Endometrial microvascular endothelial cells (primary cell): Measurements from ENCODE around the gene HK1. TPM values are rescaled to one million over a fixed set of nuclear protein-coding genes. Genes with fewer than 3 reads are reported as not detected.

Source experiments
- in situ Hi-C: cut with HindIII; loops from 2 replicates; pipeline ENCODE4 v1.10.0; 2017; ENCODE audit warnings: low sequenced_read_pairs, low pct_unique_long_range_greater_than_20kb; ENCODE audit errors: inconsistent ontology term
- total RNA-seq: library from RNA; depleted of rRNA; stranded (reverse); fragments of >200 nt; gene quantifications from one replicate; pipeline ENCODE4 v1.2.3, GENCODE V29; 2015; ENCODE audit errors: inconsistent ontology term

Gene HK1
- 128 TPM for total RNA-seq

DNA sequence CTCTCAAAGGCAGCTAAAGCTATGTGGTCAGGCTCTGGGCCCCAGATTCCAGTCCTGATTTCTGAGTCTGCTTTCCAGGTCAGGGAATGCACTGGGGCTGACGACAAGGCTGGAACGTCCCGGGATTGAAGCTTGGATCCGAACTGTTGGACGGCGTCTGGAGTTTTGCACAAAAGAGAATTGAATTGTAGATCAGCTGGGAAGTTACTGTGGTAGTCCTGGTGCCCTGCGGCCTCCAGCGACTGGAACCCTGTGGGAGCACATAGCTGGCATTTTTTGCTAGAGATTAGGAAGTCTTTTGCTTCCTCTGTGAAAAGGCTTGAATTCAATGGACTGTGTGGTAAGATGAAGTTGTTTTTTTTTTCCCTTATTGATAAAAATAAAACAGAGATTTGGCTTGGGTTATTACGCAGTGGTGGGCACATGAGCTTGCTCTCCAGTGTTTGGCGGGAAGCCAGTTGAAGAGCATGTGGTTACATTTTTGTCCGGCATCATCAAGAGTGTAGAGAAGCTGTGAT lies at the start of gene HK1:
HK1 (plus strand) TSS at position 51 of the 518 bp plus-strand sequence.
- in situ Hi-C loops: no loop called here

DNA sequence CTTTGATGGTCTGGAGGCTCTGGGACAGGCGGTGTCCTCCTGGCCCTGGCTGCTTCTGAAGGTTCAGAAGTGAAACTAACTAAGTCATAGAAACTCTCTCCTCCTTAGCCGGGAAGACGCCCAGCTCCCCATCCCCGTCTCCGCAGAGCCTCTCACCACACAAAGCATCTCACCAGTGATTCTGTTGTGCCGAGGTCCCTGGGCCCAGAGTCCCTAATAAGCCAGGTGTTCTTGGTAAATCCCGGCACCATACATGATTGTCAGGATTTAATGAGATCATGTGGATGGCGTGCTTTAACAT lies 48.7 kb upstream of the HK1 start:
- in situ Hi-C loops: no loop called here

DNA sequence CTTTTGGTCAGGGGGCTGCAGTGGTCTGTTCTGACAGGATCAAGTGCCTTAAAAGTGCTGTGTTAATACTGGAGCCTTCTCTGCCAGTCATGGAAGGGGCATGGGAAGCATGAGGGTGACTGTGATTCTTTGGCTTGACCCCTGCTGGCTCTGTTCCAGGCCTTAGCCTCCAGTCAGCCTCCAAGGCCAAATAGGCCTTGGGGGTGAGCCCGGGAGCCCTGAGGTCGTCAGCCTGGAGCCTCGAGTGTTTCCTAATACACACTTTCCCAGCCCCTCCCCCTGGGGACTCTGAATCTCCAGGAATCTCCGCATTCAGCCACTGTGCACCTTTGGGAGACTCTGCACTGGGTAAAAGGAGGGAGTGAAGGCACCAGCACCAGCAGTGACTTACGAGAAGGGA lies 48.2 kb upstream of the HK1 start:
- in situ Hi-C loops: no loop called here

DNA sequence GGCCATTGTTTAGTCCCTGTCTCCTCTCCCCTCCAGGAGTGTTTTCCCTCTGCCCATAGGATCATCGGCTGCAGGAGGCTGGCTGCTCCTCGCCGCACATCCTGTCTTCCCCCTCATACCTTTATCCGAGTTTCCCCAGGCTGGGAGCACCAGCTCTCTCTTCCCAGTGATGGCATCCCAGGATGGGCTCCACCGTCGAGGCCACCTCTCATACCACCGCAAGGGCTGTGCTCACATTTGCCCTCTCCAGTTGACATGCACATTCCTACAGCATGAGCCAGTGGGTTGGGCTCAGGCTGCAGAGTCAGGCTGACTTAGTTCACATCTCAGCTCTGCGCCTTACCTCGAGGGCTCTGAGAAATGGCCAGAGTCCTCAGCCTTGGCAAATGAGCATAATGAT lies 46.0 kb upstream of the HK1 start:
- in situ Hi-C loops: no loop called here

DNA sequence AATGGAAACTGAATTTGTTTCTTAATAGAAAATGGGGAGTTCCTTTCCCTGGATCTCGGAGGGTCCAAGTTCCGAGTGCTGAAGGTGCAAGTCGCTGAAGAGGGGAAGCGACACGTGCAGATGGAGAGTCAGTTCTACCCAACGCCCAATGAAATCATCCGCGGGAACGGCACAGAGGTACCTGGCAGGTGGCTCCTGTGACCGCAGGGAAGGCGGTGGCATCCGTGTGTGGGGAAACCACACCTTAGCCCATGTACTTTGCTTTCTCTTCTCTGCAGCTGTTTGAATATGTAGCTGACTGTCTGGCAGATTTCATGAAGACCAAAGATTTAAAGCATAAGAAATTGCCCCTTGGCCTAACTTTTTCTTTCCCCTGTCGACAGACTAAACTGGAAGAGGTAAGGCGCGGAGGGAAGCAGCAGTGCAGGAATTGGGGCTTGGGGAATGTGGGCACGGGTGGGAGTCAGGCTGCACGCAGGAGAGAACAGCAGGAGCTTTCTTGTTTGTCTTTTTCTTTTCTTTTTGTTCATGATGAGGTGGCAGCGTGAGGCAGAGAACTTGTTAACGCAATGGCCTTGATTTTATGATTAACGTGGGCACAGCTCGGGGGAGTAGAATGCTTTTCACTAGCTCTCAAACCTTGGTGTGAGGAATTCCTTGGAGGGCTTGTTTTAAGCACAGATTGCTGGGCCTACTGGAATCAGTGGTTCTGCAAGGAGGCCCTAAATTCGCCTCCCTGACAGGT lies 45.4 kb upstream of the HK1 start:
- in situ Hi-C loops: no loop called here

DNA sequence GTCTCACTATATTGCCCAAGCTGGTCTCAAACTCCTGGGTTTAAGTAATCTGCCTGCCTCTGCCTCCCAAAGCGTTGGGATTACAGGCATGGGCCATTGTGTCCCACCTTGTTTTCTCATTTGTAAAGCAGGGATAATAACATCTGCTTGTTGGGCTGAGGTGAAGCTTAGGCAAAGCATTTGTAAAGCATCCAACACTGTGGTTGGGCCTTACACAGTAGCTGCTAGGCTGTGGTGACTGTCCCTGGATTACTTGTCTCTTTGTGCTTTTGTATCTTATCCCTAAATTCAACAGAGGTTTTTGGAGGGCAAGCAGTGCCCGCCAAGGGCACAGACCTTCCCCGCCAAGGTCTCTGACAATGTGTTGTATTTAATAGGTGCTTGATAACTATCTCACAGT lies 43.8 kb upstream of the HK1 start:
- in situ Hi-C loops: no loop called here

- in situ Hi-C loops: no loop called here
Measured at GRCh38 chr10:69237528-69238159, 40.7 kb upstream of the HK1 start.

GRCh38 chr10:69239136-69239535 lies 39.2 kb upstream of the HK1 start:
- in situ Hi-C loops: no loop called here

DNA sequence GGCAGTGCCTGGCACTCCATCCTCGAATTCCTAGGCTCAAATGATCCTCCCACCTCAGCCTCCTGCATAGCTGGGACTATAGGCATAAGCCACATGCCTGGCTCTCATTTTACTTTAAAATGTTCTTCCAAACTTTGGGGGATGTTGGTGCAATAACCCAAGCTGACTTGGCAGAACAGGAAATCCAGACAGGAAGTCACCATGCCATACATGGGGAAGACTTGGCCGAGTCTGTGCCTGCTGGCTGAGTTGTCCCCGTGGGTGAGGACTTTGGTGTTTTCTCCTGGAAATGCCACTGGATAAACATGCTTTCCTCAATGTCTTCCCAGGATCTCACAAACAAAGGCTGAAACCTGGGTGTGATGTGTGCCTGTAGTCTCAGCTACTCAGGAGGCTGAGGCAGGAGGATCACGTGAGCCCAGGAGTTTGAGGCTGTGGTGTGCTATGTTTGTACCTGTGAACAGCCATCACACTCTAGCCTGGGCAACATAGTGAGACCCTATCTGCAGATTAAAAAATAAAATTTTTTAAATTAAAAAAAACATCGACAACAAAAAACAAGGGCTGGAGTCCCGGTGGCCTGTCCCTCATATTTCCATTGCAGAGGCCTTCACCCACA lies 38.4 kb upstream of the HK1 start:
- in situ Hi-C loops: no loop called here

DNA sequence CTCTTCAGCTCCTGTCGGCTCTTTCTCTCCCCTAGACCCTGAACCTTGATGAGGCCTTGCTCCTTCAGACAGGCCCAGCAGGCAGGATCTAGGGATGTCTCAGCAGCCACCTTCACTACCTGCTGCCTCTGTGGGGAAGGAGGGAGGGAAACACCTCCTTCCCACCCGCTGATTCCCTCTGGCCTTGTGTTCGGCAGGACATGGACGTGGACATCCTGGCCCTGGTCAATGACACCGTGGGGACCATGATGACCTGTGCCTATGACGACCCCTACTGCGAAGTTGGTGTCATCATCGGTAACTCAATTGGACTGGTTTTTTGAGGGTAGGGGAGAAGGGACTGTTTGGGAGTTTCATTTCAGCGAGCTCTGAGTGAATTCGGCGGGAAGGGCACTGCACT lies 37.8 kb upstream of the HK1 start:
- in situ Hi-C loops: no loop called here

DNA sequence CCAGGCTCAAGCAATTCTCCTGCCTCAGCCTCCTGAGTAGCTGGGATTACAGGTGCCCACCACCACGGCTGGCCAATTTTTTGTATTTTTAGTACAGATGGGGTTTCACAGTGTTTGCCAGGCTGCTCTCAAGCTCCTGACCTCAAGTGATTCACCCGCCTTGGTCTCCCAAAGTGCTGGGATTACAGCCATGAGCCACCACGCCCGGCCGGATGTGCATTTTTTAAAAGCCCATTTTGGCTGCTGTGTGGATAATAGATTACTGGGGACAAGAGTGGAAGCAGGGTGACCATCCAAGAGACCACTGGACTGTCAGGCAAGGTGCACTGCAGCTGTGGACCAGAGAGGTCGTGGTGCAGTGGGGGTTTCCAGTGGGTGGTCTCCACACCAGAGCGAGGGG lies 36.7 kb upstream of the HK1 start:
- in situ Hi-C loops: no loop called here

DNA sequence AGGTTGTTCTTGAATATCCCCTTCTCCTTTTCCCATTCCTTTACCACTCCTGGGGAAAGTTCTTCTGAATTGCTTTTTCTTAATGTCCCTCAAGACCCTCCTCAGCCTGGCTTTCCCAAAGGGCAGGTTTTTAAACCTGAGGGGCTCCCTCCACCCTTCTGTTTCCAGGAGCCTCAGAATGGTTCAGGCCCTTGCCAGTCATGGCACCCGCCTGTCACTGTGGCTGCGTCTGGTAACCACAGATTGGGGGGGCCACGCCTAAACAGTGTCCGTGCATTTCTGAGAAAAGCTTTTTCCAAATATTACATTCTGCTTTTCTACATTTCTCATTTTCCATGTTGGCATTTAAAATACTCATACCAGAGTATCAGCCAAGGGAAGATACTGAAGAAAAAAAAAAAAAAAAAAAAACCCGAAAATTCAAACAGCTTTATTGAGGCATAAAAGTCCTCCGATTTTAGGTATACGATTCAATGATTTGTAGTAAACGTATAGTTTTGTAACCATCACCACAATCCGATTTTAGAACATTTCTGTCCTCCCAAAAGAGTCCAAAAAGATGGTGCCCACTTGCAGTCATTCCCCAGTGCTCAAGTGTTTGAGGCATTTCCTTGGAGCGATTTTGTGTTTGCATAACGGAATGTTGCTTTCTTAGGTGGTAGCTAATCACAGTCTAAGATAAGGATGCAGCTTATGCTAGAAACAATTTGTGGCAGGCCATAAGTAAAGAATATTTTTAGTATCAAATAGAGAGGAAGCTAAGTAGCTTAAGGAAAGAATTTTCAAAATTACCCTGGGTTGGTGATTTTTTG lies 36.0 kb upstream of the HK1 start:
- in situ Hi-C loops: no loop called here

DNA sequence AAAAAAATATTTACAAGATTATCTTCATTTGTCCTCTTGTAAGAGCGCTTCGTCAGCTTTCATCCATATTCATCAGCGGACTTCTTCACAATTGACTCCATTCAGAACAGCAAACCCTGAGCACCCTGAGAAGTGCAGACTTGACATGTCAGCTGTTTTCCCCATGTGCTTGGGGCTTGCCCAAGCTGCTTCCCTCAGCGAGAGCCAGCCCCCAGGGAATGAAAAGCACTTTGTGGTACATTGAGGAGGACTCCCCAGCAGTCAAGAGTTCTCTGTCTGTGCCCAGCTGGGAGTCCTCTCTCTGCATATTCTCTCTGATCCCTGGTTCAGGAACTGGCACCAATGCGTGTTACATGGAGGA lies 35.5 kb upstream of the HK1 start:
- in situ Hi-C loops: no loop called here

DNA sequence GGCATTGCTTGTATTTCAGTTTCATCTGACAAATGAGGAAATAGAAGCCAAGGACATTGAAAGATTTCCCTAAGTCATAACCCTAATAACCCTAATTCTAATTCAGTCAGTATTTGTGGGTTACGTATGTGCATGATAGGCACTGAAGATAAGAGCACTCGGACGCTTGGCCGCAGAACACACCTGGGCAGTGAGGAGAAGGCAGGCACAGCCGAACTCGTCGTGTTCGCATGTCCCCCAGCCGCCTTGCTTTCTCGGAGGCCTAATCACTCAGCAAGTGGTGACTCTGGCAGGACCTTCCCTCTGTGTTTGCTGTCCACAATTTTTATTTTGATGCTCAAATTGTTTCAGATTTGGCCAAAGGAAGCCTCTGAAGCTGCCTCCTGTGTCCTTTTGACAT lies 34.5 kb upstream of the HK1 start:
- in situ Hi-C loops: no loop called here

DNA sequence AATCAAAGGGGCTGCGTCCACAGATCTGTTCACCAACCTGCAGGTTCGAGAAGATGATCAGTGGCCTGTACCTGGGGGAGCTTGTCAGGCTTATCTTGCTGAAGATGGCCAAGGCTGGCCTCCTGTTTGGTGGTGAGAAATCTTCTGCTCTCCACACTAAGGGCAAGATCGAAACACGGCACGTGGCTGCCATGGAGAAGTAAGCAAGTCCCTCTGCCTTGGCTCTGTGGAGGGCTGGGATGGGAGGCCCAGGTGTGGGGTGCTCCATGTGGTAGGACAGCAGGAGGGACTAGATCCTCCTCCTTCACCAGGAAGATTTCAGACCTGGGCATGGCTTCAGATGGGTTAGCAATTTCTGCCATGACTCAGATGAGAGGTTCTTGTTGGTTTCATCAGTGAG lies 32.3 kb upstream of the HK1 start:
- in situ Hi-C loops: no loop called here

DNA sequence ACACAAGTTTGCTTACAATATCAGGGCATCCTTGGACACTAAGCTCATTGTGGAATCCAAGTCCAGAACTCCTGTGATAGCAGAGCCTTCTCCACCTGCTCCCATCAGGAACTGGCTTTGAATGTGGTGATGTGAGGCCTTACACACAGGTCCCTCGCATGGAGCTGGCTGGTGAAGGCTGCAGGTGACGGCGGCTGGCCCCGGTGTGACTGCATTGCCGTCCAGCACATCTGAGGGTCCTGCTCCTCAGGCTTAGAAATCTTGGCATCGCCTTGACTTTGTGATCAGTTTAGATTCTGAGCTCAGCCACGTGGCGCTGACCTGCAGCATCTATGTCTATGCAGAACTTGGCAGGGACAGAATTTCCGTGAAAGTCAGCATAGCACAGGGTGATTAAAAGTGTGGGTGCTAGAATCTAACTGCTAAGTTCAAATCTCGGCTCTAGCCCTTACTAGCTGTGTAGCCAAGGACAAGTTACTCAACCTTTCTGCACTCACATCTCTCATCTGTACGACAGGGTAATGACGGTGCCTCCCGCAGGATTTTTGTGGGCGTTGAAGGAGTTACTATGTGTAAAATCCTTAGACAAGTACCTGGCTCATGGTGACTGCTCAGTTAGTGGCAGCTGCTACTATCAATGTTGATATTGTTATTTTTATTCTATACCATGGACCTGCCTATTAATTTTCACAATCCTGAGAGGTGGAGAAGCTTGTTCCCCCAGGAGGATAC lies 31.5 kb upstream of the HK1 start:
- in situ Hi-C loops: no loop called here

DNA sequence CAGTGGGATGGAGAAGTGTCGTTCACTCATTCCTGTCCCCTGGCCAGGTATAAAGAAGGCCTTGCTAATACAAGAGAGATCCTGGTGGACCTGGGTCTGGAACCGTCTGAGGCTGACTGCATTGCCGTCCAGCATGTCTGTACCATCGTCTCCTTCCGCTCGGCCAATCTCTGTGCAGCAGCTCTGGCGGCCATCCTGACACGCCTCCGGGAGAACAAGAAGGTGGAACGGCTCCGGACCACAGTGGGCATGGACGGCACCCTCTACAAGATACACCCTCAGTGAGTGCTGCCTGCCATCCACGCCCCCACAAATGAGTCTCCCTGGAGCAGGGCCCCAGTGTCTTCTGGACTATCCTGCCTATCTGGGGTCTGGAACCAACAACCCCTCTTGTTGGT lies 31.0 kb upstream of the HK1 start:
- in situ Hi-C loops: no loop called here

DNA sequence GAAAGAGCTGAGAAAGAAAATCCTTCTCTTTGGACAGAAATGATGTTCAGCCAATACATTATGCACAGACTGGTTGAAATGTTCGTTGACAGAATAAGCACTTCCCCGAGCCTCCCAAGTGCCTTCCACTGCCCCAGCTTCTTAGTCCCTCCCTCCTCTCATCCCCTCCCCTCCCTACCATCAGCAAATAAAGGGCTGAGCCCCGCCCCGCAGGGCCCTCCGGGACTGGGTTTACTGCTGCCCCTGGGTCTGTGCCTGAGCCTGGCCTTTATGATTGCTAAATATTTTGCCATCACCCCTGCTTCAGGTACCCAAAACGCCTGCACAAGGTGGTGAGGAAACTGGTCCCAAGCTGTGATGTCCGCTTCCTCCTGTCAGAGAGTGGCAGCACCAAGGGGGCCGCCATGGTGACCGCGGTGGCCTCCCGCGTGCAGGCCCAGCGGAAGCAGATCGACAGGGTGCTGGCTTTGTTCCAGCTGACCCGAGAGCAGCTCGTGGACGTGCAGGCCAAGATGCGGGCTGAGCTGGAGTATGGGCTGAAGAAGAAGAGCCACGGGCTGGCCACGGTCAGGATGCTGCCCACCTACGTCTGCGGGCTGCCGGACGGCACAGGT lies 30.1 kb upstream of the HK1 start:
- in situ Hi-C loops: no loop called here

DNA sequence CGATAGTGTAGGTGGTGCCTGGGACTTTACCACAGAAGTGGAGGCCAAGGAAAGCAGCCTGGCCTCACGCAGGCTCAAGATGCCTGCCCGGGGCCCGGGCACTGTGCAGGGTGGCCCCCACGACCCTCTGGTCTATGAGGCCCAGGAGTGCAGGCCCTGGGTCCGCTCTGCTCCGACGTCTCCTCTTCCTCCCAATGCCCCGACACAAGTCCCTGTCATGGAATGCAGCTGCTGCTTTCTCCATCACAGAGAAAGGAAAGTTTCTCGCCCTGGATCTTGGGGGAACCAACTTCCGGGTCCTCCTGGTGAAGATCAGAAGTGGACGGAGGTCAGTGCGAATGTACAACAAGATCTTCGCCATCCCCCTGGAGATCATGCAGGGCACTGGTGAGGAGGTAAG lies 28.3 kb upstream of the HK1 start:
- in situ Hi-C loops: no loop called here
